ENCODE results near the gene GSTK1.
A peak's percentile ranks its signal among the peaks of the same experiment; 100 is the strongest.

Gene GSTK1

GRCh38 chr7:143281529-143281928, 18.3 kb downstream of the GSTK1 start:
- H3K9me3 ChIP-seq (ENCODE audit: insufficient read depth, low read depth, low read length): no peaks in the 10 kb centered on the region
- no peak overlapping the region for H3K4me2 ChIP-seq (ENCODE audit: low read depth, low read length, poor library complexity, severe bottlenecking)
- H3K9me2 ChIP-seq (replicated peaks; ENCODE audit: low read depth, low read length): no peaks in the 10 kb centered on the region
- no peaks in the 10 kb centered on the region for H3F3A ChIP-seq (ENCODE audit: low read depth)
- no peak overlapping the region for H2AFZ ChIP-seq (ENCODE audit: low read length)
- no peaks in the 10 kb centered on the region for H3K27me3 ChIP-seq (ENCODE audit: insufficient read depth, low read length, poor library complexity, severe bottlenecking)
- no peak overlapping the region for H3K4me3 ChIP-seq (ENCODE audit: low read length, poor library complexity, severe bottlenecking)
- TF ChIP-seq EZH2phosphoT487 (IDR thresholded peaks at IDR 0.05; ENCODE audit: borderline replicate concordance): no peak
- no peak for TF ChIP-seq CTCF (conservative IDR thresholded peaks at IDR 0.05; ENCODE audit: low read length)
- no peaks in the 10 kb centered on the region for H4K20me1 ChIP-seq (ENCODE audit: insufficient read depth, low read length, poor library complexity, severe bottlenecking)
- no peaks in the 10 kb centered on the region for H3K36me3 ChIP-seq (ENCODE audit: insufficient read depth, low read length)
- peaks cover 4% of the 10 kb centered on the region for H3K4me1 ChIP-seq (ENCODE audit: insufficient read depth, low read length, poor library complexity, severe bottlenecking)
- no peak overlapping the region for H3K9ac ChIP-seq (ENCODE audit: low read depth, low read length, poor library complexity, severe bottlenecking)
- no peaks in the 10 kb centered on the region for H3K79me2 ChIP-seq (ENCODE audit: insufficient read depth, low read length)

GRCh38 chr7:143282124-143282523, 18.9 kb downstream of the GSTK1 start:
- Histone ChIP-seq H3K4me1 (ENCODE audit: insufficient read depth, low read length, poor library complexity, severe bottlenecking) (peaks cover 4% of the 10 kb centered on the region), H3K79me2 (ENCODE audit: insufficient read depth, low read length) (no peaks in the 10 kb centered on the region), H3F3A (ENCODE audit: low read depth) (no peaks in the 10 kb centered on the region), H3K9me2 (replicated peaks; ENCODE audit: low read depth, low read length) (no peaks in the 10 kb centered on the region), H3K9me3 (ENCODE audit: insufficient read depth, low read depth, low read length) (no peaks in the 10 kb centered on the region), H3K4me3 (ENCODE audit: low read length, poor library complexity, severe bottlenecking) (no peak overlapping the region), H3K4me2 (ENCODE audit: low read depth, low read length, poor library complexity, severe bottlenecking) (no peak overlapping the region), H3K27me3 (ENCODE audit: insufficient read depth, low read length, poor library complexity, severe bottlenecking) (no peaks in the 10 kb centered on the region), H2AFZ (ENCODE audit: low read length) (no peak overlapping the region), H3K36me3 (ENCODE audit: insufficient read depth, low read length) (no peaks in the 10 kb centered on the region), H4K20me1 (ENCODE audit: insufficient read depth, low read length, poor library complexity, severe bottlenecking) (no peaks in the 10 kb centered on the region), H3K9ac (ENCODE audit: low read depth, low read length, poor library complexity, severe bottlenecking) (no peak overlapping the region)
- TF ChIP-seq EZH2phosphoT487 (IDR thresholded peaks at IDR 0.05; ENCODE audit: borderline replicate concordance) (no peak), CTCF (conservative IDR thresholded peaks at IDR 0.05; ENCODE audit: low read length) (no peak)

- no peaks in the 10 kb centered on the region for H3F3A ChIP-seq (ENCODE audit: low read depth)
- H3K27me3 ChIP-seq (ENCODE audit: insufficient read depth, low read length, poor library complexity, severe bottlenecking): no peaks in the 10 kb centered on the region
- H3K4me2 ChIP-seq (ENCODE audit: low read depth, low read length, poor library complexity, severe bottlenecking): no peak overlapping the region
- H3K79me2 ChIP-seq (ENCODE audit: insufficient read depth, low read length): peaks cover 1% of the 10 kb centered on the region; the same call in 1 of the 2 replicates
- no peak overlapping the region for H2AFZ ChIP-seq (ENCODE audit: low read length)
- H3K4me3 ChIP-seq (ENCODE audit: low read length, poor library complexity, severe bottlenecking): no peak overlapping the region
- H4K20me1 ChIP-seq (ENCODE audit: insufficient read depth, low read length, poor library complexity, severe bottlenecking): no peaks in the 10 kb centered on the region
- H3K9me2 ChIP-seq (replicated peaks; ENCODE audit: low read depth, low read length): no peaks in the 10 kb centered on the region
- H3K9ac ChIP-seq (ENCODE audit: low read depth, low read length, poor library complexity, severe bottlenecking): peak overlapping the region; percentile 35
- H3K9me3 ChIP-seq (ENCODE audit: insufficient read depth, low read depth, low read length): no peaks in the 10 kb centered on the region
- peaks cover 11% of the 10 kb centered on the region for H3K4me1 ChIP-seq (ENCODE audit: insufficient read depth, low read length, poor library complexity, severe bottlenecking)
- TF ChIP-seq CTCF (conservative IDR thresholded peaks at IDR 0.05; ENCODE audit: low read length) (no peak), EZH2phosphoT487 (IDR thresholded peaks at IDR 0.05; ENCODE audit: borderline replicate concordance) (no peak)
- no peaks in the 10 kb centered on the region for H3K36me3 ChIP-seq (ENCODE audit: insufficient read depth, low read length)
Observed at GRCh38 chr7:143283381-143283780, 20.1 kb downstream of the GSTK1 start.
